Measurements from ENCODE around the gene MORC4. TPM values are rescaled to one million over a fixed set of nuclear protein-coding genes. Genes with fewer than 3 reads are reported as not detected.

MORC4 gene
- polyA plus RNA-seq, 1 of the 3 experiments (the other 2 are of a cell fraction): 12.5 TPM

GRCh38 chrX:106939566-106939965 lies 60.4 kb downstream of the MORC4 start (continued):
- TF ChIP-seq TEAD4 (IDR thresholded peaks at IDR 0.05; ENCODE audit: borderline replicate concordance, insufficient read depth) (no peak), RAD21 (IDR thresholded peaks at IDR 0.05; ENCODE audit: low read length) (no peak)

GRCh38 chrX:106936246-106936645 lies 63.8 kb downstream of the MORC4 start:
- no peak overlapping the region for H3K27ac ChIP-seq (ENCODE audit: low read depth in 2 of 2, low read length in 1 of 2)
- no peaks in the 10 kb centered on the region for H4K20me1 ChIP-seq (ENCODE audit: insufficient read depth)
- no peak overlapping the region for H3K9ac ChIP-seq
- CTCF ChIA-PET: no interaction called here
- no peak for TF ChIP-seq USF1 (IDR thresholded peaks at IDR 0.05; ENCODE audit: borderline replicate concordance, low read depth)
- TF ChIP-seq EZH2phosphoT487 (IDR thresholded peaks at IDR 0.05; ENCODE audit: borderline replicate concordance, low read depth): no peak
- TF ChIP-seq NFIC (IDR thresholded peaks at IDR 0.05; ENCODE audit: borderline replicate concordance): no peak
- TF ChIP-seq MAX (IDR thresholded peaks at IDR 0.05; ENCODE audit: low read depth): no peak
- no peak for TF ChIP-seq CHD2 (IDR thresholded peaks at IDR 0.05; ENCODE audit: low read length, partially characterized antibody)
- no peak for TF ChIP-seq RAD21 (IDR thresholded peaks at IDR 0.05; ENCODE audit: low read length)
- TF ChIP-seq USF2 (IDR thresholded peaks at IDR 0.05; ENCODE audit: borderline replicate concordance, low read depth, low read length): no peak
- TF ChIP-seq RXRA (IDR thresholded peaks at IDR 0.05; ENCODE audit: borderline replicate concordance, low read depth): no peak
- no peak for TF ChIP-seq GATA2 (CRISPR knock-in tag; IDR thresholded peaks at IDR 0.05)
- TF ChIP-seq ELF1 (IDR thresholded peaks at IDR 0.05): no peak
- no peak for TF ChIP-seq IRF3 (IDR thresholded peaks at IDR 0.05; ENCODE audit: low read depth, low read length)
- no peaks in the 10 kb centered on the region for H3K9me2 ChIP-seq
- POLR2A ChIA-PET: no interaction called here
- no peaks in the 10 kb centered on the region for H3K9me3 ChIP-seq
- H3K27me3 ChIP-seq (ENCODE audit: insufficient read depth): peaks cover 18% of the 10 kb centered on the region; the same call in 1 of the 2 replicates
- WGBS (ENCODE audit: low lambda C conversion rate): 11% methylated on average over 1 of the region's 1 CpG
- no peaks in the 10 kb centered on the region for H3K79me2 ChIP-seq (ENCODE audit: insufficient read depth)
- H3F3A ChIP-seq (replicated peaks; ENCODE audit: insufficient read depth): no peaks in the 10 kb centered on the region
- no peak overlapping the region for H3K4me3 ChIP-seq (ENCODE audit: low read depth in 2 of 2, low read length in 1 of 2)
- DNase-seq: no peak
- no peak overlapping the region for H2AFZ ChIP-seq (ENCODE audit: low read depth)
- H3K4me1 ChIP-seq (ENCODE audit: control insufficient read depth in 1 of 2, insufficient read depth in 2 of 2, low read depth in 1 of 2, low read length in 1 of 2): peaks cover 0 to 2% of the 10 kb centered on the region in 2 experiments; a peak in 1 of 4 replicates
- no peak overlapping the region for H3K4me2 ChIP-seq
- H3K36me3 ChIP-seq (replicated peaks in 1 of 2; ENCODE audit: control insufficient read depth in 1 of 2, insufficient read depth in 2 of 2, low read length in 1 of 2): peaks cover 0 to 6% of the 10 kb centered on the region in 2 experiments

- Histone ChIP-seq H4K20me1 (ENCODE audit: insufficient read depth) (no peaks in the 10 kb centered on the region), H2AFZ (ENCODE audit: low read depth) (no peak overlapping the region), H3F3A (replicated peaks; ENCODE audit: insufficient read depth) (no peaks in the 10 kb centered on the region), H3K9ac (no peak overlapping the region), H3K4me1 (ENCODE audit: control insufficient read depth in 1 of 2, insufficient read depth in 2 of 2, low read depth in 1 of 2, low read length in 1 of 2) (peaks cover 0 to 2% of the 10 kb centered on the region in 2 experiments; a peak in 1 of 4 replicates), H3K4me2 (no peak overlapping the region), H3K9me2 (no peaks in the 10 kb centered on the region), H3K79me2 (ENCODE audit: insufficient read depth) (no peaks in the 10 kb centered on the region), H3K27me3 (ENCODE audit: insufficient read depth) (peaks cover 18% of the 10 kb centered on the region; the same call in 1 of the 2 replicates), H3K9me3 (no peaks in the 10 kb centered on the region), H3K27ac (ENCODE audit: low read depth in 2 of 2, low read length in 1 of 2) (no peak overlapping the region), H3K4me3 (ENCODE audit: low read depth in 2 of 2, low read length in 1 of 2) (no peak overlapping the region), H3K36me3 (replicated peaks in 1 of 2; ENCODE audit: control insufficient read depth in 1 of 2, insufficient read depth in 2 of 2, low read length in 1 of 2) (no peaks in the 10 kb centered on the region)
- ChIA-PET CTCF (no interaction called here), POLR2A (no interaction called here)
- WGBS (ENCODE audit: low lambda C conversion rate): 36% methylated on average over 4 of the region's 4 CpGs
- no peak for DNase-seq
- TF ChIP-seq MAX (IDR thresholded peaks at IDR 0.05; ENCODE audit: low read depth): no peak
- no peak for TF ChIP-seq MXI1 (IDR thresholded peaks at IDR 0.05; ENCODE audit: low read depth, low read length)
- TF ChIP-seq YY1 (IDR thresholded peaks at IDR 0.05; ENCODE audit: low read depth): no peak
- no peak for TF ChIP-seq TAF1 (IDR thresholded peaks at IDR 0.05; ENCODE audit: borderline replicate concordance, low read depth, low read length)
- TF ChIP-seq USF2 (IDR thresholded peaks at IDR 0.05; ENCODE audit: borderline replicate concordance, low read depth, low read length): no peak
- no peak for TF ChIP-seq EZH2phosphoT487 (IDR thresholded peaks at IDR 0.05; ENCODE audit: borderline replicate concordance, low read depth)
- no peak for TF ChIP-seq IRF3 (IDR thresholded peaks at IDR 0.05; ENCODE audit: low read depth, low read length)
- no peak for TF ChIP-seq FOXJ3 (CRISPR knock-in tag; IDR thresholded peaks at IDR 0.05)
- no peak for TF ChIP-seq POLR2AphosphoS5 (IDR thresholded peaks at IDR 0.05; ENCODE audit: low read depth, low read length)
- no peak for TF ChIP-seq RXRA (IDR thresholded peaks at IDR 0.05; ENCODE audit: borderline replicate concordance, low read depth)
- no peak for TF ChIP-seq FOSL2 (IDR thresholded peaks at IDR 0.05; ENCODE audit: borderline replicate concordance, low read depth)
- no peak for TF ChIP-seq ELF1 (IDR thresholded peaks at IDR 0.05)
These were observed 64.8 kb downstream of the MORC4 start for GRCh38 chrX:106935175-106935574.
